ENCODE measurements around the gene SSH2.

GRCh38 chr17:29589524-29590410 lies 340.3 kb downstream of the SSH2 start, which contains the start of gene GIT1:
- TF ChIP-seq, protein P1, sequence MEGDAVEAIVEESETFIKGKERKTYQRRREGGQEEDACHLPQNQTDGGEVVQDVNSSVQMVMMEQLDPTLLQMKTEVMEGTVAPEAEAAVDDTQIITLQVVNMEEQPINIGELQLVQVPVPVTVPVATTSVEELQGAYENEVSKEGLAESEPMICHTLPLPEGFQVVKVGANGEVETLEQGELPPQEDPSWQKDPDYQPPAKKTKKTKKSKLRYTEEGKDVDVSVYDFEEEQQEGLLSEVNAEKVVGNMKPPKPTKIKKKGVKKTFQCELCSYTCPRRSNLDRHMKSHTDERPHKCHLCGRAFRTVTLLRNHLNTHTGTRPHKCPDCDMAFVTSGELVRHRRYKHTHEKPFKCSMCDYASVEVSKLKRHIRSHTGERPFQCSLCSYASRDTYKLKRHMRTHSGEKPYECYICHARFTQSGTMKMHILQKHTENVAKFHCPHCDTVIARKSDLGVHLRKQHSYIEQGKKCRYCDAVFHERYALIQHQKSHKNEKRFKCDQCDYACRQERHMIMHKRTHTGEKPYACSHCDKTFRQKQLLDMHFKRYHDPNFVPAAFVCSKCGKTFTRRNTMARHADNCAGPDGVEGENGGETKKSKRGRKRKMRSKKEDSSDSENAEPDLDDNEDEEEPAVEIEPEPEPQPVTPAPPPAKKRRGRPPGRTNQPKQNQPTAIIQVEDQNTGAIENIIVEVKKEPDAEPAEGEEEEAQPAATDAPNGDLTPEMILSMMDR (conservative IDR thresholded peaks at IDR 0.05) = no peak; the same call in 1 of the 2 replicates
- TF ChIP-seq EZH2 (IDR thresholded peaks at IDR 0.05; ENCODE audit: low read depth) = no peak
